Mesenchymal stem cell (in vitro differentiated cells and primary cell): Measurements from ENCODE around the gene FBXL7.

Source experiments
- DNase-seq: peaks from one replicate; pipeline ENCODE4 v3.0.0-alpha.2; 2013
- H2AFZ ChIP-seq: one replicate; pipeline ENCODE4 v1.6.1; 2013; ENCODE audit warnings: low read depth, mild to moderate bottlenecking, control low read depth, inconsistent platforms, low read length, moderate library complexity
- H2AK5ac ChIP-seq: 2 replicates; pipeline ENCODE4 v1.6.1; 2013; ENCODE audit warnings: low read length, moderate library complexity, mild to moderate bottlenecking, inconsistent platforms; ENCODE audit not compliant: severe bottlenecking
- H2BK120ac ChIP-seq: one replicate; pipeline ENCODE4 v1.6.1; 2013; ENCODE audit warnings: low read depth, mild to moderate bottlenecking, inconsistent platforms, low read length, moderate library complexity
- H2BK12ac ChIP-seq, 2 experiments: one replicate each; pipeline ENCODE4 v1.6.1; 2013; ENCODE audit warnings: inconsistent platforms in 2 of 2, low read length in 2 of 2, mild to moderate bottlenecking in 2 of 2, moderate library complexity in 2 of 2, control low read depth in 1 of 2
- H2BK15ac ChIP-seq: one replicate; pipeline ENCODE4 v1.6.1; 2013; ENCODE audit warnings: mild to moderate bottlenecking, low read depth, inconsistent platforms; ENCODE audit not compliant: poor library complexity, severe bottlenecking
- H2BK5ac ChIP-seq: 2 replicates; pipeline ENCODE4 v1.6.1; 2013; ENCODE audit warnings: low read depth, mild to moderate bottlenecking, low read length, control low read depth, inconsistent platforms; ENCODE audit not compliant: poor library complexity, severe bottlenecking
- H3K14ac ChIP-seq, 2 experiments: one replicate each; pipeline ENCODE4 v1.6.1; 2013; ENCODE audit warnings: inconsistent platforms in 2 of 2, low read length in 2 of 2, control low read depth in 1 of 2, mild to moderate bottlenecking in 1 of 2, moderate library complexity in 1 of 2
- H3K18ac ChIP-seq, 2 experiments: one replicate each; pipeline ENCODE4 v1.6.1; 2013; ENCODE audit warnings: inconsistent platforms in 2 of 2, low read length in 2 of 2, control low read depth in 1 of 2, low read depth in 1 of 2, mild to moderate bottlenecking in 1 of 2
- H3K23ac ChIP-seq, 2 experiments: one replicate each; pipeline ENCODE4 v1.6.1; 2013; ENCODE audit warnings: inconsistent platforms in 2 of 2, low read length in 2 of 2, mild to moderate bottlenecking in 2 of 2, moderate library complexity in 2 of 2, control low read depth in 1 of 2
- H3K27ac ChIP-seq: 2 replicates; pipeline ENCODE4 v1.5.1; 2013; ENCODE audit warnings: mild to moderate bottlenecking, moderate library complexity, low read length, control low read depth, inconsistent platforms; ENCODE audit not compliant: poor library complexity, severe bottlenecking
- H3K27me3 ChIP-seq, 2 experiments: 2 replicates each; pipeline versions ENCODE4 v1.6.1 to v1.7.0; 2013; ENCODE audit warnings: low read length in 2 of 2, mild to moderate bottlenecking in 2 of 2, moderate library complexity in 2 of 2, control low read depth in 1 of 2, inconsistent platforms in 1 of 2; ENCODE audit not compliant: control insufficient read depth in 1 of 2, insufficient read depth in 1 of 2
- H3K36me3 ChIP-seq, 2 experiments: 2 replicates each; pipeline versions ENCODE4 v1.6.1 to v1.7.0; 2013; ENCODE audit warnings: low read length in 2 of 2, control low read depth in 1 of 2, inconsistent platforms in 1 of 2, low read depth in 1 of 2, mild to moderate bottlenecking in 1 of 2; ENCODE audit not compliant: insufficient read depth in 2 of 2, control insufficient read depth in 1 of 2
- H3K4ac ChIP-seq, 2 experiments: one replicate each; pipeline ENCODE4 v1.6.1; 2013; ENCODE audit warnings: inconsistent platforms in 2 of 2, low read length in 2 of 2, mild to moderate bottlenecking in 2 of 2, moderate library complexity in 2 of 2, control low read depth in 1 of 2, low read depth in 1 of 2
- H3K4me1 ChIP-seq: 2 replicates; pipeline ENCODE4 v1.6.1; 2013; ENCODE audit warnings: low read depth, low read length, control low read depth; ENCODE audit not compliant: control insufficient read depth, insufficient read depth
- H3K4me2 ChIP-seq: 2 replicates; pipeline ENCODE4 v1.6.1; 2013; ENCODE audit warnings: low read length, mild to moderate bottlenecking, inconsistent platforms; ENCODE audit not compliant: poor library complexity, severe bottlenecking
- H3K4me3 ChIP-seq, 2 experiments: 2 replicates each; pipeline versions ENCODE4 v1.5.1 to v1.7.0; 2013; ENCODE audit warnings: low read length in 2 of 2, mild to moderate bottlenecking in 2 of 2, control low read depth in 1 of 2, low read depth in 1 of 2; ENCODE audit not compliant: insufficient read depth in 1 of 2
- H3K79me1 ChIP-seq: replicated peaks from 2 replicates; pipeline ENCODE4 v1.6.1; 2013; ENCODE audit warnings: mild to moderate bottlenecking, control low read depth, low read length, inconsistent platforms; ENCODE audit not compliant: poor library complexity, severe bottlenecking
- H3K9ac ChIP-seq: 2 replicates; pipeline ENCODE4 v1.7.0; 2013; ENCODE audit warnings: mild to moderate bottlenecking, low read length, moderate library complexity
- H3K9me3 ChIP-seq: 2 replicates; pipeline ENCODE4 v1.7.0; 2013; ENCODE audit warnings: mild to moderate bottlenecking, low read length; ENCODE audit not compliant: control insufficient read depth
- H4K8ac ChIP-seq: one replicate; pipeline ENCODE4 v1.6.1; 2013; ENCODE audit warnings: inconsistent platforms, mild to moderate bottlenecking, low read length, moderate library complexity
- H4K91ac ChIP-seq: one replicate; pipeline ENCODE4 v1.6.1; 2013; ENCODE audit warnings: mild to moderate bottlenecking, low read length, inconsistent platforms
- WGBS: methylation state at CpG from one replicate; pipeline ENCODE4 v1.1.7; 2013; ENCODE audit warnings: mixed read lengths; 5-methylcytosine and 5-hydroxymethylcytosine counted together

The FBXL7 gene

GRCh38 chr5:15957124-15957523 lies 457.1 kb downstream of the FBXL7 start:
- DNase-seq = no peak

DNA sequence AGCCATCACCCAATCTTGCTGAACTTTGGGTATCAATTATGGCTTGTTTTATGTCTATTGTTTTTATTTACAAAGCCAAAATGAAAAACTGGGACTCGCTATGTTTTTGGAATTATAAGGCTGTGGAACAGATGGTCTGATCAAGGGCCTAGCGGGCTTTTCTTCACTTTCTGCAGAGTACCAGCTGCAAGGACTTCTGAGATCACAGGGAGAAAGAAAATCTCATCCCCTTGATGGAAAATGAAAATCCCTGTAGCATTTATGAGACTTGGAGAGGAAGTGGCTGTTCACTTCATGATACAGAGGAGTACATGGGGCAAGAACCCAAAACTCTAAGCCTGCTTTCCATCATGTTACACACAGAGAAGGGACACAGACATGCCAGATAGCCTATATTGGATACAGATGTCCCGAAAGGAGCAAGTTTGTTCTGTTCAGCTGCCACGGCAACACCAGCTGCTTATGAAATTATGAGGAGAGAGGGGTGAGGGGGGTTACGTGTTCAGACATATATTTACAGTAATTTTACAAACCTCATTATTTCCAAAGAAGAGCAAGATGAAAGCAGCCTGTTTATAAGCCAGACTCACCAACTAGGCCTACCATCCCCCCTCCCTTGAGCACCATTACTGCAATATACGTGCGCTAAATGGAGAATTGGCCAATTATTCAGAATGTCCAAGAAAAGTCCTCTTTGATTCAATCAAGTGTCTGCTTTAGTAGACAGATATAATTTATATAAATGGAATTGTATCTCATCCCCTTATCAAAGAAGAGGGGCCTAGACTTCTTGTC lies 459.6 kb downstream of the FBXL7 start:
- Histone ChIP-seq H3K27ac (no peak overlapping the region), H3K23ac (no peak overlapping the region), H3K9ac (no peak overlapping the region), H3K4ac (no peak overlapping the region), H2BK5ac (no peak overlapping the region), H4K8ac (no peak overlapping the region), H3K36me3 (no peaks in the 10 kb centered on the region), H3K18ac (no peak overlapping the region), H3K14ac (no peak overlapping the region), H3K4me1 (no peaks in the 10 kb centered on the region), H4K91ac (no peak overlapping the region), H2BK12ac (no peak overlapping the region), H2AK5ac (no peak overlapping the region), H2AFZ (no peak overlapping the region), H3K27me3 (no peaks in the 10 kb centered on the region), H3K9me3 (no peaks in the 10 kb centered on the region), H3K4me2 (no peak overlapping the region), H2BK120ac (no peak overlapping the region), H3K79me1 (no peaks in the 10 kb centered on the region), H2BK15ac (no peak overlapping the region), H3K4me3 (no peak overlapping the region)
- no peak for DNase-seq
- 89% methylated on average over 2 of the region's 7 CpGs for WGBS

More at GRCh38 chr5:15957124-15957523, 457.1 kb downstream of the FBXL7 start:
- Histone ChIP-seq H4K8ac (no peak overlapping the region), H4K91ac (no peak overlapping the region), H3K18ac (no peak overlapping the region), H3K9me3 (no peaks in the 10 kb centered on the region), H3K14ac (no peak overlapping the region), H3K79me1 (no peaks in the 10 kb centered on the region), H3K4me2 (no peak overlapping the region), H2BK15ac (no peak overlapping the region), H3K36me3 (peaks cover 0 to 4% of the 10 kb centered on the region in 2 experiments), H2BK5ac (no peak overlapping the region), H3K4me1 (no peaks in the 10 kb centered on the region), H2AFZ (no peak overlapping the region), H2BK12ac (no peak overlapping the region), H2AK5ac (no peak overlapping the region), H3K4me3 (no peak overlapping the region), H3K27me3 (no peaks in the 10 kb centered on the region), H3K9ac (no peak overlapping the region), H3K4ac (no peak overlapping the region), H3K23ac (no peak overlapping the region), H2BK120ac (no peak overlapping the region), H3K27ac (no peak overlapping the region)
- WGBS = 72% methylated on average over 5 of the region's 5 CpGs

- Histone ChIP-seq H2AFZ (no peak overlapping the region), H3K9me3 (no peaks in the 10 kb centered on the region), H3K4me3 (no peak overlapping the region), H4K91ac (no peak overlapping the region), H3K4me1 (no peaks in the 10 kb centered on the region), H3K23ac (no peak overlapping the region), H2BK120ac (no peak overlapping the region), H3K36me3 (no peaks in the 10 kb centered on the region), H3K9ac (no peak overlapping the region), H2BK12ac (no peak overlapping the region), H3K27ac (no peak overlapping the region), H2BK5ac (no peak overlapping the region), H3K4ac (no peak overlapping the region), H2BK15ac (no peak overlapping the region), H3K14ac (no peak overlapping the region), H2AK5ac (no peak overlapping the region), H3K79me1 (no peaks in the 10 kb centered on the region), H3K4me2 (no peak overlapping the region), H3K18ac (no peak overlapping the region), H4K8ac (no peak overlapping the region), H3K27me3 (no peaks in the 10 kb centered on the region)
- WGBS = 86% methylated on average over 2 of the region's 6 CpGs
- no peak for DNase-seq
Observed at GRCh38 chr5:15966066-15966640, 466.2 kb downstream of the FBXL7 start.

GRCh38 chr5:15966651-15967050 lies 466.7 kb downstream of the FBXL7 start:
- H4K91ac ChIP-seq = no peak overlapping the region
- no peaks in the 10 kb centered on the region for H3K9me3 ChIP-seq
- no peaks in the 10 kb centered on the region for H3K27me3 ChIP-seq
- no peaks in the 10 kb centered on the region for H3K36me3 ChIP-seq
- no peak overlapping the region for H2BK15ac ChIP-seq
- no peaks in the 10 kb centered on the region for H3K79me1 ChIP-seq
- no peak overlapping the region for H3K18ac ChIP-seq
- no peak overlapping the region for H3K4ac ChIP-seq
- no peak overlapping the region for H2AK5ac ChIP-seq
- no peak overlapping the region for H2BK12ac ChIP-seq
- DNase-seq = no peak
- no peak overlapping the region for H3K9ac ChIP-seq
- no peak overlapping the region for H3K27ac ChIP-seq
- no peak overlapping the region for H3K23ac ChIP-seq
- H4K8ac ChIP-seq = no peak overlapping the region
- no peak overlapping the region for H2BK120ac ChIP-seq
- H3K4me2 ChIP-seq = no peak overlapping the region
- H2AFZ ChIP-seq = no peak overlapping the region
- H2BK5ac ChIP-seq = no peak overlapping the region
- no peak overlapping the region for H3K4me3 ChIP-seq
- no peaks in the 10 kb centered on the region for H3K4me1 ChIP-seq
- H3K14ac ChIP-seq = no peak overlapping the region
